CD4-positive, alpha-beta T cell (primary cell): Measurements from ENCODE around the gene GHR. TPM values are rescaled to one million over a fixed set of nuclear protein-coding genes. Genes with fewer than 3 reads are reported as not detected.

Experiments
- ATAC-seq: fragments of 200-7000 bp; cut with Tn5 transposase; one replicate; pipeline ENCODE4 v1.10.0; 2022; ENCODE audit warnings: mild to moderate bottlenecking; ENCODE audit not compliant: poor library complexity
- CTCF ChIA-PET: fragments of 350-600 bp; sonication (Branson Sonifier 250); formaldehyde crosslinking; loops from one replicate; lab custom pipeline; 2021; ENCODE audit warnings: antibody characterized with exemption, inconsistent platforms; lab: Charles Lee
- POLR2A ChIA-PET: fragments of 350-600 bp; sonication (Branson Sonifier 250); formaldehyde crosslinking; loops from one replicate; lab custom pipeline; 2021; ENCODE audit warnings: antibody characterized with exemption, inconsistent platforms; lab: Charles Lee
- DNase-seq, 14 experiments: peaks; one replicate each; pipeline ENCODE4 v3.0.0-alpha.2; 2013 to 2020; ENCODE audit warnings: mixed read lengths in 2 of 14
- H3K27ac ChIP-seq, 2 donors: one replicate each; pipeline versions ENCODE4 v1.5.1 to v1.7.0; 2013; ENCODE audit warnings: low read length in 2 of 2, low read depth in 1 of 2, mild to moderate bottlenecking in 1 of 2
- H3K27me3 ChIP-seq, 2 experiments: 1 replicate in 1 of 2; 2 replicates in 1 of 2; pipeline versions ENCODE4 v1.6.1 to v1.7.0; 2013; ENCODE audit warnings: low read length in 2 of 2, control low read depth in 1 of 2, mild to moderate bottlenecking in 1 of 2, moderate library complexity in 1 of 2; ENCODE audit not compliant: insufficient read depth in 2 of 2, control insufficient read depth in 1 of 2
- H3K36me3 ChIP-seq: one replicate; pipeline ENCODE4 v1.6.1; 2013; ENCODE audit warnings: low read length, control low read depth; ENCODE audit not compliant: insufficient read depth
- H3K4me1 ChIP-seq: one replicate; pipeline ENCODE4 v1.6.1; 2013; ENCODE audit warnings: low read length, control low read depth; ENCODE audit not compliant: insufficient read depth
- H3K4me3 ChIP-seq: one replicate; pipeline ENCODE4 v1.5.1; 2013; ENCODE audit warnings: mild to moderate bottlenecking, low read length, moderate library complexity
- H3K9me3 ChIP-seq, 2 experiments: 1 replicate in 1 of 2; 2 replicates in 1 of 2; pipeline versions ENCODE4 v1.6.1 to v1.7.0; 2013; ENCODE audit warnings: low read length in 2 of 2, mild to moderate bottlenecking in 2 of 2, control low read depth in 1 of 2, moderate library complexity in 1 of 2; ENCODE audit not compliant: control insufficient read depth in 1 of 2, insufficient read depth in 1 of 2
- H3K27ac Mint-ChIP-seq: one replicate; pipeline ENCODE4 v1.8.0; 2020; ENCODE audit warnings: mixed read lengths
- H3K27me3 Mint-ChIP-seq: one replicate; pipeline ENCODE4 v1.8.0; 2021; ENCODE audit warnings: mixed read lengths
- H3K36me3 Mint-ChIP-seq: one replicate; pipeline ENCODE4 v1.8.0; 2021; ENCODE audit warnings: low read depth, mixed read lengths
- H3K4me1 Mint-ChIP-seq: one replicate; pipeline ENCODE4 v1.8.0; 2021; ENCODE audit warnings: low read depth, mixed read lengths
- H3K4me3 Mint-ChIP-seq: one replicate; pipeline ENCODE4 v1.8.0; 2020; ENCODE audit warnings: mild to moderate bottlenecking, mixed read lengths
- H3K9me3 Mint-ChIP-seq: one replicate; pipeline ENCODE4 v1.8.0; 2020; ENCODE audit warnings: mixed read lengths
- CTCF ChIP-seq: fragments of 200-600 bp; IDR thresholded peaks from one replicate; pipeline ENCODE4 v1.8.0; 2022; ENCODE audit warnings: antibody characterized with exemption, mild to moderate bottlenecking
- intact Hi-C, 2 experiments: fragments of 100-400 bp; cut with DNase I in 1 of 2; cut with micrococcal nuclease in 1 of 2; formaldehyde crosslinking; loops; one replicate each; pipeline versions ENCODE4 v1.15.1 to v1.9.0; 2023 to 2025; cut with DNase I, micrococcal nuclease
- total RNA-seq, 174 experiments: library from RNA in 2 of 174; stranded (reverse) in 2 of 174; gene quantifications; one replicate each; pipeline ENCODE4 v1.2.3 and lab custom pipeline; 2021 to 2026

GHR gene
- total RNA-seq, 2 experiments from 2014 or later: not detected

GRCh38 chr5:42436051-42436450, 12.8 kb downstream of the GHR start:
- Mint-ChIP-seq H3K27ac (no peak overlapping the region), H3K4me1 (no peaks in the 10 kb centered on the region), H3K36me3 (no peaks in the 10 kb centered on the region), H3K9me3 (no peaks in the 10 kb centered on the region), H3K4me3 (no peak overlapping the region), H3K27me3 (no peaks in the 10 kb centered on the region)
- H3K9me3 ChIP-seq: no peaks in the 10 kb centered on the region
- ChIA-PET CTCF (no interaction called here), POLR2A (no interaction called here)
- H3K27ac ChIP-seq: no peak overlapping the region
- H3K4me1 ChIP-seq: no peaks in the 10 kb centered on the region
- H3K27me3 ChIP-seq: no peaks in the 10 kb centered on the region
- no peak overlapping the region for H3K4me3 ChIP-seq
- DNase-seq (no peak), ATAC-seq (no peak)
- no peaks in the 10 kb centered on the region for H3K36me3 ChIP-seq
- no peak for TF ChIP-seq CTCF
- intact Hi-C loops: no loop called here

GRCh38 chr5:42454216-42454995, 31.2 kb downstream of the GHR start:
- Histone ChIP-seq H3K36me3 (no peaks in the 10 kb centered on the region), H3K4me3 (no peak overlapping the region), H3K27me3 (no peaks in the 10 kb centered on the region), H3K9me3 (peaks cover 0 to 3% of the 10 kb centered on the region in 2 experiments), H3K4me1 (no peaks in the 10 kb centered on the region), H3K27ac (no peak overlapping the region)
- ChIA-PET POLR2A (no interaction called here), CTCF (no interaction called here)
- no peaks in the 10 kb centered on the region for H3K36me3 Mint-ChIP-seq
- no peaks in the 10 kb centered on the region for H3K4me1 Mint-ChIP-seq
- intact Hi-C loops: no loop called here
- peaks cover 2% of the 10 kb centered on the region for H3K9me3 Mint-ChIP-seq
- H3K4me3 Mint-ChIP-seq: no peak overlapping the region
- DNase-seq (no peak), ATAC-seq (no peak)
- no peak for TF ChIP-seq CTCF
- H3K27ac Mint-ChIP-seq: no peak overlapping the region
- peaks cover 14% of the 10 kb centered on the region for H3K27me3 Mint-ChIP-seq

GRCh38 chr5:42461033-42461432, 37.8 kb downstream of the GHR start:
- Mint-ChIP-seq H3K4me3 (no peak overlapping the region), H3K27ac (no peak overlapping the region), H3K9me3 (no peaks in the 10 kb centered on the region), H3K27me3 (no peaks in the 10 kb centered on the region), H3K4me1 (no peaks in the 10 kb centered on the region), H3K36me3 (no peaks in the 10 kb centered on the region)
- H3K9me3 ChIP-seq: peaks cover 0 to 4% of the 10 kb centered on the region in 2 experiments
- no peak for TF ChIP-seq CTCF
- no peaks in the 10 kb centered on the region for H3K4me1 ChIP-seq
- peaks cover 0 to 2% of the 10 kb centered on the region in 2 experiments for H3K27me3 ChIP-seq
- intact Hi-C loops: no loop called here
- DNase-seq: no peak
- no peaks in the 10 kb centered on the region for H3K36me3 ChIP-seq
- ChIA-PET POLR2A (interaction anchor here (0.6 kb wide), 1 partner anchor 15 kb away, joined by 3 read pairs; no protein-coding TSS in a partner anchor), CTCF (interaction anchor here (0.7 kb wide), 1 partner anchor 71 kb away, joined by 3 read pairs; no protein-coding TSS in a partner anchor)
- H3K4me3 ChIP-seq: no peak overlapping the region
- H3K27ac ChIP-seq: no peak overlapping the region
- no peak for ATAC-seq
